T-helper 2 cell treated with Interferon-gamma antibody and Interleukin-4, amounts not matched to agents 5 μg/mL and 100 μg/mL, for 36 hours (primary cell): Measurements from ENCODE around the gene CX3CR1.

Source experiments
- DNase-seq: peaks from one replicate; pipeline ENCODE4 v3.0.0; 2021; ENCODE audit warnings: low spot score
- H3K27ac Mint-ChIP-seq: one replicate; pipeline ENCODE4 v1.8.0; 2021; ENCODE audit warnings: mild to moderate bottlenecking, mixed read lengths
- H3K27me3 Mint-ChIP-seq: one replicate; pipeline ENCODE4 v1.8.0; 2021; ENCODE audit warnings: low read depth, mixed read lengths
- H3K36me3 Mint-ChIP-seq: one replicate; pipeline ENCODE4 v1.8.0; 2021; ENCODE audit warnings: low read depth, mixed read lengths
- H3K4me1 Mint-ChIP-seq: one replicate; pipeline ENCODE4 v1.8.0; 2021; ENCODE audit warnings: low read depth, mixed read lengths
- H3K4me3 Mint-ChIP-seq: one replicate; pipeline ENCODE4 v1.8.0; 2022; ENCODE audit warnings: mild to moderate bottlenecking, moderate library complexity, mixed read lengths
- H3K9me3 Mint-ChIP-seq: one replicate; pipeline ENCODE4 v1.8.0; 2021; ENCODE audit warnings: mixed read lengths

Gene CX3CR1

DNA sequence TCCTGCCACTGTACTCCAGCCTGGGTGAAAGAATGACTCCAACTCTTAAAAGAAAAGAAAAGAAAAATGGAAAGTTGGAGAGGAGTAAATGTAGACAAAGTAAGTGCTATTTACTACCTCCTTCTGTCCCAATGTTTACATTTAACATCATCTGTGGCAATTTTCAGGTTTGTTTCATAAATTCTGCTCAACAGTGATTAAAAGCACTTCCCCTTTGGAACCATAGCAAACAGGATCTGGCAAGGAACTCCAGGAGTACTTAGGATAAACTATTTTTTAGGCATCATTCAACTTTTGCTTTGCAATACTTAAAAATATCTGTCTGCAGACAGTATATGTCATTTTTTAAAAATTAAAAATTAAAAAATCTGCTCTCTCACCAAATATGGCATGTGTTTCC, 5.5 kb upstream of the CX3CR1 start:
- Mint-ChIP-seq H3K4me3 (no peak overlapping the region), H3K36me3 (no peaks in the 10 kb centered on the region), H3K9me3 (no peaks in the 10 kb centered on the region), H3K4me1 (peaks cover 35% of the 10 kb centered on the region), H3K27ac (no peak overlapping the region), H3K27me3 (no peaks in the 10 kb centered on the region)
- DNase-seq: no peak

DNA sequence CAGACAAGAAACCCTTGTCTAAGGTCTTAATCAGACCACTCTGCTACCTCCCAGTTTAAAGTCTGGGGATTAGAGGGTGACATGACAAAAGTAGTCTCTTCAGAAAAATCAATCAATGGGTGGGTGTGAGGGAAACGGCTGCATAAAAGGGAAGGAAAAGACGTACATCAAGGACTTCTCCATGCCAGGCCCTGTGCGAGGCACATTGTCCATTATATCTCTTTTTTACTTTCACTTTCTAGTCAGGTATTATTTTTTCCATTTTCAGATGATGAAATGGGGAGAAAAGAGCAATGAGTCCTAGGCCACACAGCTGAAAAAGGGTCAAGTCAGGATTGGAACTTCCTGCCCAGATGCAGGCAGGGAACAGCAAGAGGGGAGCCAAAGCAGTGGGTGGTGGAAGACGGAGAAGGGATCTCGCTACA, 4.6 kb upstream of the CX3CR1 start:
- Mint-ChIP-seq H3K4me3 (no peak overlapping the region), H3K4me1 (peaks cover 31% of the 10 kb centered on the region), H3K36me3 (no peaks in the 10 kb centered on the region), H3K27ac (peak overlapping the region; percentile 28), H3K9me3 (no peaks in the 10 kb centered on the region), H3K27me3 (no peaks in the 10 kb centered on the region)
- DNase-seq: no peak

DNA sequence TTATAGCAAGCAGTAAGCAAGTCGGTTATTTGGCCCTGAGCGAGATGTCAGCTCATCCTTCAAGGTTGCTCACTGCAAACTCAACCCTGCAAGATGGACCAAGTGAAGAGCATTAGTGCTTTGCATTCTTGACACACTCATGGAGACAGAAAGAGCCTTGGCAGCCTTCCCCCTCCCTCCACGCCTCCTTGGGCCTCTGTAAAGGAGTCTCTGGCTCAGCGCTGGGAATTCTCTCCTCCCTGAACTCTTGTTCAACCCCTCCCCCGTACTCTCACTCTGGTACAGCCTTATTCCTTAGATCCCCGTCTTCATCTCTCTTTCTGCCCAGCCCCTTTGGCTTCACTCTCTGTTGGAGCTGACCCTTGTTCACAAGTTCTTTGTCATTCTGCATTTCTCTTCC, 2.2 kb upstream of the CX3CR1 start:
- Mint-ChIP-seq H3K36me3 (no peaks in the 10 kb centered on the region), H3K4me3 (no peak overlapping the region), H3K4me1 (peaks cover 26% of the 10 kb centered on the region), H3K9me3 (no peaks in the 10 kb centered on the region), H3K27ac (no peak overlapping the region), H3K27me3 (no peaks in the 10 kb centered on the region)
- no peak for DNase-seq

DNA sequence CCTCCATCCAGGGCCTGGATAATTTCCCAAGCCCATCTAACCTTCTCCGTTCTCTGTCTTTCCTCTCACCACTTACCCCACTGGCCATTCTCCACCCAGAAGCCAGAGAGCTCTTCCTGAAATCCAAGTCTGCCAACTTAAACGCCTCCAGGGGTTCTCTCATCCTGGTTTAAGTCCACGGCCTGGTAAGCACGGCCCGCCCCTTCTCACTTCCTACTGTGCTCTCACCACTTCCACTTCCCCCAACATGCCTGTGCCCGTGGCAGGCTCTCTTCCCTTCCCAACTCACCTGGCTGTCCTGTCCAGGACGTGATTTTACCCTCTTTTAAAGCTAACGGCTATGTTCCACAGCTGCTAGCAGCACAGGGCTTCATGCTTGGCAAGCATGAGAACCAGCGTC, 1.7 kb upstream of the CX3CR1 start:
- no peak overlapping the region for H3K4me3 Mint-ChIP-seq
- H3K36me3 Mint-ChIP-seq: no peaks in the 10 kb centered on the region
- H3K27ac Mint-ChIP-seq: peak overlapping the region; percentile 35
- peaks cover 30% of the 10 kb centered on the region for H3K4me1 Mint-ChIP-seq
- DNase-seq: no peak
- no peaks in the 10 kb centered on the region for H3K9me3 Mint-ChIP-seq
- peaks cover 2% of the 10 kb centered on the region for H3K27me3 Mint-ChIP-seq

DNA sequence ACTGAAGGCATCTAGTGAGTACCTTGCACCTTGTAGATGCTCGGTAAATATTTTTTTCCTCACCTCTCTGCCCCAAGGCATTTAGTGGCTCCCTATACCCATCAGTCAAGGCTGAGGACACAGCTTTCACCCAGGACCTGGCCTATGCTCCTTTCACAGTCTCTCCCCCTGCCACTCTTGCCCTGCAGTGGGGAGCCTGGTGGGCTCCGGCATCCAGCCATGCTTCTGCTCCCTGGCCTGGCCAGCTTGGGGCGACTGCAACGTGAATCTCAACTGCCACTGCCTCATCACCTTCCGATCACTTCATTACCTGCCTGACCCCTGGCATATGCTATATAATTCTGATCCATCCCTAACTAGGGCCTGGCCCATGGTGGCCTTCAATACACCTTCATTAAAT, 735 bp upstream of the CX3CR1 start:
- H3K4me1 Mint-ChIP-seq: peaks cover 39% of the 10 kb centered on the region
- H3K4me3 Mint-ChIP-seq: no peak overlapping the region
- H3K27ac Mint-ChIP-seq: peak overlapping the region; percentile 33
- DNase-seq: no peak
- H3K36me3 Mint-ChIP-seq: no peaks in the 10 kb centered on the region
- no peaks in the 10 kb centered on the region for H3K9me3 Mint-ChIP-seq
- peaks cover 9% of the 10 kb centered on the region for H3K27me3 Mint-ChIP-seq

DNA sequence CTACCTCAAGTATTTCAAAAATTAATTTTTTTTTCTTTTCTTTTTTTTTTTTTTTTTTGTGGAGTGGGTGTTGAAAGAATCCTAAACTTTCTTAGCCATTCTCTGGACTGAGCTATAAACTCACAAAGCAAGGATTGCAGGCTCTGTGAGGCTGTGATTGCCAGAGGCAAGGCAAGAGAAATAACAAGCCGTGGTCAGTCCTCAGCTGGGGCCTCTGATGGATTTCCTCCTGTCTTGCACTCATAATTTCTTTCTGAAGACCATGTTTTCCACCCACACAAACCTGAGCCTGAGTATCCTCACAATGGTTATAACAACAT, 1.3 kb downstream of the CX3CR1 start:
- H3K27me3 Mint-ChIP-seq: peaks cover 12% of the 10 kb centered on the region
- peaks cover 34% of the 10 kb centered on the region for H3K4me1 Mint-ChIP-seq
- H3K9me3 Mint-ChIP-seq: no peaks in the 10 kb centered on the region
- no peak overlapping the region for H3K4me3 Mint-ChIP-seq
- no peak for DNase-seq
- H3K36me3 Mint-ChIP-seq: no peaks in the 10 kb centered on the region
- H3K27ac Mint-ChIP-seq: no peak overlapping the region

DNA sequence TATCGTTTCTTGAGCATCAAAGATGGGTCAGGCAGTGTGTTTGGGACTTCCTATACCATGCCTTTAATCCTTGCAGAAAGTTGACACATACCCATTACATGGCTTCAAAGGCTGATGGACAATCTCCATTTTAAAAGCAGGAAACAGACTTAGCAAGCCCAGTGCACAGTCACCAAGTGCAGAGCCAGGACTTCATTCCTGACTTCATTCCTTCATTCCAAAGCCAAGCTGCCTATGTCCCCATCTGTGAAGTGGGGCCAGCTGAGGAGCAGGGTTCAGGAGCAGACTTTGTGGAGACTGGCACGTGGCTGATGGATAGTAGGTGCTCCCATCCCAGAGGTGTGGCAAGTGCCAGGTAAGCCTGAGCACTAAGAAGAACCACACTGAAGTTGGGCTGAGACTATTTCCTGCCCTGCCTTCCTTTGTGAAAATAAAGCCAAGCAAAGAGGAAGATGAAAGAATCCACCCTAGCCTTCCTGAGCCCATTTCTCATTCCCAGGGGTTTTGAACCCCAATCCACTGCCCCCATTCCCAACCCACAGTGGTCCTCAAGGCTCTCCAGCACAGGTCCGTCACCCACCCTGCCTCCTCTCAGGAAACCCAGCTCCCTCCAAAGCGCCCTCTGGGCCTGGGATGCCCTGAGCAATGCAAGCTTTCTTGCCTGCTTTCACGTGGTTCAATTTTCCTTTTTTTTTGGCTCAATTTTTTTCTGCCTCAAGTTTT, 1.8 kb downstream of the CX3CR1 start:
- H3K9me3 Mint-ChIP-seq: no peaks in the 10 kb centered on the region
- H3K27me3 Mint-ChIP-seq: peaks cover 12% of the 10 kb centered on the region
- H3K4me3 Mint-ChIP-seq: no peak overlapping the region
- no peaks in the 10 kb centered on the region for H3K36me3 Mint-ChIP-seq
- H3K27ac Mint-ChIP-seq: no peak overlapping the region
- DNase-seq: no peak
- peaks cover 34% of the 10 kb centered on the region for H3K4me1 Mint-ChIP-seq

DNA sequence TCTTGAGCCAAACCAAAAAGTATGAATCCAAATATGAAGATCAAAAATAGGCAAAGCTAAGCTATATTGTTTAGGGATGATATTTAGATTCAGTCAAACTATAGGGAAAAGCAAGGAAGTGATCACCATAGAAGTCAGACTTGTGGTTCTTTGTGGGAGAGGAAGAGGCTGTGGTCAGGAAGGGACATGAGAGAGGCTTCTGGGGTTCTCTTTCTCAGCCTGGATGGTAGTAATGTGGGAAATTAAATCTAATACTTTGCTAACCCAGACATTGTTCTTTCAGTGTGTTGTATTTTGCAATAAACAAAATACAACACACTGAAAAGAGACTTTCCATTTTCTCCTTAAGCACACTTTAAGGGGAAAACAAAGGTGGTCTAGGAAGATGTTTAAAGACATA, 3.1 kb downstream of the CX3CR1 start:
- H3K9me3 Mint-ChIP-seq: no peaks in the 10 kb centered on the region
- peak overlapping the region; percentile 44 for H3K4me3 Mint-ChIP-seq
- H3K4me1 Mint-ChIP-seq: peaks cover 36% of the 10 kb centered on the region
- no peaks in the 10 kb centered on the region for H3K36me3 Mint-ChIP-seq
- no peak overlapping the region for H3K27ac Mint-ChIP-seq
- H3K27me3 Mint-ChIP-seq: peaks cover 12% of the 10 kb centered on the region
- DNase-seq: no peak

DNA sequence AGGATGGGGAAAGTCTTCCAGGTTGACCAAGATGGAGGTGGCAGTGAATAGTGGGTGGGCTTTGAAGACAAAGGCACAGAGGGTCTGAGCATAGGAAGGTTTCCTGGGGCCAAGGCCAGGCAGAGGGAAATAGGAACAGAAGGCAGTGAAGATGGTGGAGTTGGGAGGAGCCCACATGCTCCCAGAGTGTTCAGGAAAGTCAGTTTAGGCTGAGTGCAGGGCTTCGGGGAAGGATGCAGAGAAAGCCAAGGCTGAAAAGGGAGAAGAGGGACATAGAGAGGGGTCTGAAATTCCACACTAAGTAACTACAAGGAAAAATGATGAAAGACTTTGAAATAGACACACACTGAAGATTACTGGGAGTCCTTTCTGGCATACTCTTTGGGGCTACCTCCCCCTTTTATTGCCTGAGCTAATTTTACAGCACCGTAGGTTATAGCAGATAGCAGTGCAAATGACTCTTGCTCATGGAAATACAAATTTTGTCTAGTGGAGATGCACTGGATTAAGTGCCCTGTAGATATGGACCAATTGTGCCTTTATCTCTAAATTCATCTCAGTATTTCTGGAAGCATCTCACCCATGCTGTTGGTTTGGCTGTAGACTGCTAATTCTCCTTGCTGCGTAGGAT, 3.8 kb downstream of the CX3CR1 start:
- Mint-ChIP-seq H3K36me3 (no peaks in the 10 kb centered on the region), H3K9me3 (no peaks in the 10 kb centered on the region), H3K4me3 (peak overlapping the region; percentile 44), H3K4me1 (peaks cover 33% of the 10 kb centered on the region), H3K27me3 (peaks cover 12% of the 10 kb centered on the region), H3K27ac (no peak overlapping the region)
- DNase-seq: no peak

DNA sequence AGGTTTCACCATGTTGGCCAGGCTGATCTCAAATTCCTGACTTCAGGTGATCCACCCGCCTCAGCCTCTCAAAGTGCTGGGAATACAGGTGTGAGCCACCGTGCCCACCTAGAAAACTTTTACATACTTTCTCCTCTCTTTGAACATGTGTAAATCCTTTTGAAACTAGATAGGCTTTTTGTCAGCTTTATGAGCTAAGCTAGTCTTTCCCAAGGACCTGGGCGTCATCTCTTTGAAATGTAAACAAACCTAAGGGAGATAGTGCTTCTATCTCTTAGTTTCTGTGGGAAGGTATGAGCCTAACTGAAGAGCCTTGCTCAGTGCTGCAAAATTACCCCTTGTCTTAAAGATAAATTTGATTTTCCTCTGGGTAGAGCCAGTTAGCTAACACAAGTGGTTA, 4.8 kb downstream of the CX3CR1 start:
- no peak for DNase-seq
- Mint-ChIP-seq H3K4me1 (peaks cover 32% of the 10 kb centered on the region), H3K36me3 (no peaks in the 10 kb centered on the region), H3K4me3 (no peak overlapping the region), H3K27ac (no peak overlapping the region), H3K9me3 (no peaks in the 10 kb centered on the region), H3K27me3 (peaks cover 12% of the 10 kb centered on the region)

DNA sequence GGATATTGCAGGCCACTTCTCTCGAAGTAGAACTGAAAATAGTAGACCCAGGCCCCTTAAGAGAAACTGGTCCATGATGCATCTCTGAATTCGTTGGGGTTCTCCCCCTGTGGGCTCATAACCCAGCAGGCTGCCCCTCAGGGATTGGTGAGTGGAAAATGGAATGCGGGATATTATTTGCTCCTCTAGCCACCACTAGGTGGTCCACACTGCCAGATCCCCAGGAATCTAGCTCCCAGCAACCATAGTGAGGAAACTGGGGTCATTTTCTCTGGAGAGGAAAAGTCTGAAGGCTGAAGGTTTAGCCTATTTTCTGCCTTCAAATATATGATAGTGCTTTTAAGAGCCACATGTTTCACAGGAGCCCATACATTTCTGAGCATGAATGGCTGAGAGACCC, 6.7 kb downstream of the CX3CR1 start:
- Mint-ChIP-seq H3K27ac (no peak overlapping the region), H3K4me1 (peaks cover 34% of the 10 kb centered on the region), H3K36me3 (no peaks in the 10 kb centered on the region), H3K4me3 (no peak overlapping the region), H3K27me3 (peaks cover 12% of the 10 kb centered on the region), H3K9me3 (no peaks in the 10 kb centered on the region)
- DNase-seq: no peak

DNA sequence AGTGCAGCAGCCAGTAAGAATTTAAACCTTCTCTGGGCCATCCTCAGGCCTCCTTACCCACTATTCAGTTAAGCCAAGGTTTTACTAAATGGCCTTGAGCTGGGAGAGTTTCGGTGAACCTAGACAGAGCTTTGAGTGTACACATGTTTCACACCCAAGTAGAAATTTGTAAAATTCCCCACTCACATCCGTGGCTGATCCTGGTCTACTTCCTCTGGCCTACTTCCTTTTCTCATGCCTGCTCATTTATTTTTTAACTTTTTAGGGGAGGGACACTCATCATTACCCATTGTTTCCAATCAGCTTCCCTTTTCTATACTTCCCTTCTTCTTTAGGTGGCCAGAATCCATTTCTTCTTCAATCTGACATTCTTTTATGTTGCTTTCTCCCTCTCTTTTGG, 7.6 kb downstream of the CX3CR1 start:
- no peaks in the 10 kb centered on the region for H3K9me3 Mint-ChIP-seq
- H3K36me3 Mint-ChIP-seq: no peaks in the 10 kb centered on the region
- DNase-seq: no peak
- no peak overlapping the region for H3K4me3 Mint-ChIP-seq
- peaks cover 12% of the 10 kb centered on the region for H3K27me3 Mint-ChIP-seq
- H3K4me1 Mint-ChIP-seq: peaks cover 41% of the 10 kb centered on the region
- no peak overlapping the region for H3K27ac Mint-ChIP-seq

DNA sequence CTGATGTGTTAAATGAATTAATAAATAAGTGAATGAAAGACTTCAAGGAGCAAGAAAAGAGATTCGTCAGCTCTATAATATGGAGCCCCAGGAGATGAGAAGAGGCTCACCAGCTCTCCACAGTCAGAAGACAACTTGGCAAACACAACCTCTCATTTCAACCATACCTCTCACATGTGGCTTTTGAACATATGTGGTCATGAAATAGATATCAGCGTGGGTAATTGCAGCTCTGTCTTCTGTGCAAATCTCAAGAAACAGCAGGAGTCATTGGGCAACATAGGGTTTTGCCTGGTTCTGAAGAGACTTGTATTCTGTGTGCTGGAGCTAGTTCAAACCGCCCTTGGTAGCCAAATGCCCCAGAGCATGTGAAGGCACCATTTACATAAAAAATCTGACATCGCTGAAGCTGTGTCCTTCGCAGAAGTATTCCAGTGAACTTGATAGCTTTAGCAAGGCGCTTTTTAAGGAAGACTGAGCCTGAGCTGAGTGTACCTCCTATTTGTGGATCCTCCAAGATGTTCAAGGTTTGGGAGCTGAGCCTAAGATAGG, 8.4 kb downstream of the CX3CR1 start:
- DNase-seq: no peak
- Mint-ChIP-seq H3K36me3 (no peaks in the 10 kb centered on the region), H3K9me3 (no peaks in the 10 kb centered on the region), H3K27me3 (peaks cover 9% of the 10 kb centered on the region), H3K4me3 (no peak overlapping the region), H3K4me1 (peaks cover 36% of the 10 kb centered on the region), H3K27ac (no peak overlapping the region)

DNA sequence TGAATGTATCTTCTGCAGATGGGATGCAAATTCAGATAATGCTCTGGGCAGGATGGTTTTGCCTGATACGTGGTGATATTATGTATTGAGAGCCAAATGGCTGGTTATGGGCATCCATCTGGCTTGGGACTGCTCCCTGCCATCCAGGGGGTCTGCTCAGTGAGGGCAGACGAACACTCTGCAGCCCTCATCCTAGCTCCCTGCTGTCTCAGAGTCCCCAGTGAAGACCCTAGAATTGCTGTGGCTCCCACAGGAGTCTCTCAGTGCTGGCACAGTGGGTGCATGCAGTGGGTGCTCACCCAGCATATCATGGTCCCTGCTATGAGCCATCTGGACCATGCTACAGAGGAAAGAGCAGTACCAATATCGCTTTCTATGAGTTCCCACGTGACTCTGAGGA, 10.3 kb downstream of the CX3CR1 start:
- Mint-ChIP-seq H3K36me3 (peaks cover 4% of the 10 kb centered on the region), H3K4me1 (peaks cover 30% of the 10 kb centered on the region), H3K4me3 (no peak overlapping the region), H3K27me3 (no peaks in the 10 kb centered on the region), H3K27ac (no peak overlapping the region), H3K9me3 (peaks cover 4% of the 10 kb centered on the region)
- no peak for DNase-seq

DNA sequence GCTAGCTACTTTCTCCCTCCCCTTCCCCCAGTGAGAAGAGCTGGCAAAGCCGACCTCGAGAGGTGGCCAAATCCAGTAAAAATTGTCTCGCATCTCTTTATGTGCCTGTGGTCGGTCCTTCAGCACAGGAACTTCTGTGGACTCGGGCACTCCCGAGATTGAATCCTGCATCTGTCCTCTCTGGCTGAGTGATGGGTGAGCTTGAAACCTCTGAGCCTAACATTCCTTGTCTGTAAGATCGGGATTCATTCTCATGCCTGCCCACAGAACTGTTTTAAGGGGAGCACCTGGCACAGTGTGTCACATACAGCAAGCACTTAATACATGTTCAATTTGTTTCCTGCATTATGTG, 11.3 kb downstream of the CX3CR1 start:
- peaks cover 36% of the 10 kb centered on the region for H3K4me1 Mint-ChIP-seq
- H3K27ac Mint-ChIP-seq: peak overlapping the region; percentile 97
- peaks cover 4% of the 10 kb centered on the region for H3K9me3 Mint-ChIP-seq
- H3K36me3 Mint-ChIP-seq: peaks cover 4% of the 10 kb centered on the region
- H3K27me3 Mint-ChIP-seq: no peaks in the 10 kb centered on the region
- DNase-seq: no peak
- no peak overlapping the region for H3K4me3 Mint-ChIP-seq
